ENCODE results near the gene PCK1. TPM values are rescaled to one million over a fixed set of nuclear protein-coding genes. Genes with fewer than 3 reads are reported as not detected.

The PCK1 gene
- total RNA-seq, 2 experiments from 2014 or later: not detected

- Mint-ChIP-seq H3K27me3 (no peaks in the 10 kb centered on the region), H3K27ac (no peak overlapping the region), H3K9me3 (no peaks in the 10 kb centered on the region), H3K4me1 (ENCODE audit: low read depth) (peaks cover under 1% of the 10 kb centered on the region), H3K36me3 (ENCODE audit: low read depth) (no peaks in the 10 kb centered on the region), H3K4me3 (no peak overlapping the region)
- DNase-seq (no peak), ATAC-seq (no peak)
- ChIA-PET CTCF (interaction anchor here (0.6 to 2.4 kb wide), 5 partner anchors 10 to 113 kb away, joined by 3 to 6 read pairs (median 4); no protein-coding TSS in a partner anchor), POLR2A (interaction anchor here (0.5 to 1.4 kb wide), 2 partner anchors 9 to 17 kb away, joined by 3 read pairs; partner anchors contain the start of gene ZBP1)
- no peak for TF ChIP-seq CTCF (IDR thresholded peaks at IDR 0.05)
- intact Hi-C loops (cut with micrococcal nuclease): no loop called here
Measured at GRCh38 chr20:57611586-57612311, 50.8 kb downstream of the PCK1 start.

GRCh38 chr20:57612436-57612835 lies 51.5 kb downstream of the PCK1 start:
- H3K27me3 Mint-ChIP-seq: no peaks in the 10 kb centered on the region
- no peak overlapping the region for H3K4me3 Mint-ChIP-seq
- ChIA-PET CTCF (interaction anchor here (0.9 to 1.4 kb wide), 3 partner anchors 11 to 16 kb away, joined by 3 to 4 read pairs (median 4); no protein-coding TSS in a partner anchor), POLR2A (interaction anchor here (1.4 kb wide), 1 partner anchor 17 kb away, joined by 3 read pairs; no protein-coding TSS in a partner anchor)
- ATAC-seq (no peak), DNase-seq (no peak)
- peaks cover 7% of the 10 kb centered on the region for H3K4me1 Mint-ChIP-seq (ENCODE audit: low read depth)
- TF ChIP-seq CTCF (IDR thresholded peaks at IDR 0.05): no peak
- intact Hi-C loops (cut with micrococcal nuclease): no loop called here
- no peaks in the 10 kb centered on the region for H3K9me3 Mint-ChIP-seq
- H3K27ac Mint-ChIP-seq: no peak overlapping the region
- H3K36me3 Mint-ChIP-seq (ENCODE audit: low read depth): no peaks in the 10 kb centered on the region

- ChIA-PET CTCF (interaction anchor here (1.3 to 1.4 kb wide), 2 partner anchors 15 to 16 kb away, joined by 4 read pairs; no protein-coding TSS in a partner anchor), POLR2A (interaction anchor here (1.4 kb wide), 1 partner anchor 16 kb away, joined by 3 read pairs; no protein-coding TSS in a partner anchor)
- Mint-ChIP-seq H3K36me3 (ENCODE audit: low read depth) (no peaks in the 10 kb centered on the region), H3K9me3 (no peaks in the 10 kb centered on the region), H3K27ac (no peak overlapping the region), H3K4me3 (no peak overlapping the region), H3K27me3 (no peaks in the 10 kb centered on the region), H3K4me1 (ENCODE audit: low read depth) (peaks cover 12% of the 10 kb centered on the region)
- no peak for ATAC-seq
- no peak for DNase-seq
- intact Hi-C loops (cut with micrococcal nuclease): no loop called here
- no peak for TF ChIP-seq CTCF (IDR thresholded peaks at IDR 0.05)
Measured at GRCh38 chr20:57612916-57613315, 52.0 kb downstream of the PCK1 start.

GRCh38 chr20:57613481-57613921 lies 52.6 kb downstream of the PCK1 start:
- ATAC-seq (no peak), DNase-seq (no peak)
- TF ChIP-seq CTCF (IDR thresholded peaks at IDR 0.05): no peak
- H3K4me3 Mint-ChIP-seq: no peak overlapping the region
- intact Hi-C loops (cut with micrococcal nuclease): no loop called here
- H3K36me3 Mint-ChIP-seq (ENCODE audit: low read depth): no peaks in the 10 kb centered on the region
- ChIA-PET POLR2A (no interaction called here), CTCF (no interaction called here)
- no peaks in the 10 kb centered on the region for H3K9me3 Mint-ChIP-seq
- H3K27ac Mint-ChIP-seq: no peak overlapping the region
- no peaks in the 10 kb centered on the region for H3K27me3 Mint-ChIP-seq
- H3K4me1 Mint-ChIP-seq (ENCODE audit: low read depth): peaks cover 18% of the 10 kb centered on the region

Data from activated CD8-positive, alpha-beta T cell treated with anti-CD3 and anti-CD28 coated beads for 36 hours (primary cell).